Hepatocyte (in vitro differentiated cells): ENCODE results near the gene HSPA4L.

ENCODE experiments used
- EZH2phosphoT487 ChIP-seq: fragments of 200-600 bp; sonication (generic); IDR thresholded peaks from one replicate; pipeline ENCODE4 v1.6.1; 2018; ENCODE audit warnings: antibody characterized with exemption, mild to moderate bottlenecking, low read depth, moderate library complexity; ENCODE audit not compliant: unreplicated experiment, severe bottlenecking
- TF ChIP-seq, protein P1 (sequence below): fragments of 200-600 bp; sonication (generic); IDR thresholded peaks from 2 replicates; pipeline ENCODE4 v1.5.1; 2016; ENCODE audit warnings: antibody characterized with exemption, mild to moderate bottlenecking; ENCODE audit not compliant: poor library complexity

DNA sequence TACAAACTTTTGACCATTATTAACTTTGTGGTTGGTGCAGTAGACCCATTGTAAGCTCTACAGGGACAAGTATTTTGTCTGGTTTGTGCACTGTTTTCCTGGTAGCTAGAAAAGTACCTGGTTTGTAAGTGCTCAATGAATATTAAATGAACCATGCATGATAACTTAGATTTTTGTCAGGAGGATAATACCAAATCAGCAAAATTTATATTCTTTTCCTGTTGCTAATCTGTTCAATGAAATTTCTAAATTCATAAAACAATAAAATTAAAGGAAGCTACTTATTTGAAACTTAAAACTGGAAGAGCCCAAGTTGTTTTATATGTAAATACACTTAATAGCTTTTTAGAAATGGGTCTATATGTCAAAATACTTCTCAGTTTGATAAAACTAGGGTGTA is 17.6 kb downstream of the HSPA4L start:
- TF ChIP-seq EZH2phosphoT487, result no peak
- TF ChIP-seq, protein P1, sequence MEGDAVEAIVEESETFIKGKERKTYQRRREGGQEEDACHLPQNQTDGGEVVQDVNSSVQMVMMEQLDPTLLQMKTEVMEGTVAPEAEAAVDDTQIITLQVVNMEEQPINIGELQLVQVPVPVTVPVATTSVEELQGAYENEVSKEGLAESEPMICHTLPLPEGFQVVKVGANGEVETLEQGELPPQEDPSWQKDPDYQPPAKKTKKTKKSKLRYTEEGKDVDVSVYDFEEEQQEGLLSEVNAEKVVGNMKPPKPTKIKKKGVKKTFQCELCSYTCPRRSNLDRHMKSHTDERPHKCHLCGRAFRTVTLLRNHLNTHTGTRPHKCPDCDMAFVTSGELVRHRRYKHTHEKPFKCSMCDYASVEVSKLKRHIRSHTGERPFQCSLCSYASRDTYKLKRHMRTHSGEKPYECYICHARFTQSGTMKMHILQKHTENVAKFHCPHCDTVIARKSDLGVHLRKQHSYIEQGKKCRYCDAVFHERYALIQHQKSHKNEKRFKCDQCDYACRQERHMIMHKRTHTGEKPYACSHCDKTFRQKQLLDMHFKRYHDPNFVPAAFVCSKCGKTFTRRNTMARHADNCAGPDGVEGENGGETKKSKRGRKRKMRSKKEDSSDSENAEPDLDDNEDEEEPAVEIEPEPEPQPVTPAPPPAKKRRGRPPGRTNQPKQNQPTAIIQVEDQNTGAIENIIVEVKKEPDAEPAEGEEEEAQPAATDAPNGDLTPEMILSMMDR, result no peak
